DMS153 treated with DMSO at 0.1 percent for 48 hours (cell line): ENCODE data around the gene PTPRS.
"Not testable (repeated sequence)": the region's sequence is repeated elsewhere in the genome, so short reads cannot be mapped to it uniquely, and the experiment has no call there.

Experiments
- DNase-seq: peaks from one replicate; lab custom pipeline; 2025; ENCODE audit not compliant: unreplicated experiment; lab: John Stamatoyannopoulos, UW

The PTPRS gene

DNA sequence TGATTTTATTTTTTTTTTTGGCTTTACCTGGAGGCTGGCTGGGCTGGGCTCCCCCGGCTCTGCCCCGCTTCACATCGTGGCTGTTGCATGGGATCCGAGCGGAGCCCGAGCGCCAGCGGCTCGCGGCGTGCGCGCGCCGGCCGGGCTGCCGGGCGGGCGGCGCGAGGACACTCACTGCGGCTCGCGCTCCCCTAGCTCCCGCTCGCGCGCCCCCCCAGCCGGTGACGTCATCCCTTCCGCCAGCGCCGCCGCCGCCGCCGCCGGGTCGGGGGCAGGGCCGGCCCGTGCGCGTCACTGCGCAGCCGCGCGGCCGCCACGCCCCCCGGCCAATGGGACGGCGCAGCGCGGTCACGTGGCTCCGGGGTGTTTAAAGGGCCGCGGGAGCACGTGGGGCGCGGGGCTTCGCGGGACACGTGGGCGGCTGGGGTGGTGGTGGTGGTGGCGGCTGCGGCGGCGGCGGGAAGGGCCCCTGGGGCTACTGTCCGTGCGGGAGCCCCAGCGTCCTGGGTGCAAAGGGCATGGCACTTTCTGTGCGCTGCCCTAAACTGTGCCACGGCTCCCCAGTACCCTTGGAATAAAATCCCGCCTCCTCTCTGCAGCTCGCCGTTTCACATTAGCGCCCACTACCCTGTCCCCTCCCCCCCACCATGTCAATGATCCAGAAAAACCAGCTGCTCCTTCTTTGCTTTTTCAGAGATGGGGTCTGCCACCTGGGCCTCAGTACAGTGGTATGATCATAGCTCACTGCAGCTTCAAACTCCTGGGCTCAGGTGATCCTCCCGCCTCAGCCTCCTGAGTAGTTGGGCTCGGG is at the start of gene PTPRS:
TSS of gene PTPRS (minus strand) at position 176 of the 811 bp plus-strand sequence. CDS start 54,672 bp downstream, outside the sequence.
- peak; percentile 73 for DNase-seq

DNA sequence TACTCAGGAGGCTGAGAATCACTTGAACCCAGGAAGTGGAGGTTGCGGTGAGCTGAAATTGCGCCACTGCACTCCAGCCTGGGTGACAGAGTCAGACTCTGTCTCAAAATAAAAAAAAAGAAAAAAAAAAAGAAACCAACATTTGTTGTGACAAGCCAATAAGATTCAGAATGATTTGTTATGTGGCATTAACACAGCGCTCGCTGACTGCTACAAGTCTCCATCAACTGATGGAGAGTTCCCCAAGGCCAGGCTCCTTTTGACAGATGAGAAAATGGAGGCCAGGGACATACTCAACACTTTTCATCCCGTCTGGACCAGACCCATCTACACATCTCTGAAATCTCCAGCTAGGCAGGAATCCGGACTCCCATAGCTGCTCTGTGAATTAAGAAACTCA is 48.7 kb upstream of the PTPRS start:
- DNase-seq, result no peak

DNA sequence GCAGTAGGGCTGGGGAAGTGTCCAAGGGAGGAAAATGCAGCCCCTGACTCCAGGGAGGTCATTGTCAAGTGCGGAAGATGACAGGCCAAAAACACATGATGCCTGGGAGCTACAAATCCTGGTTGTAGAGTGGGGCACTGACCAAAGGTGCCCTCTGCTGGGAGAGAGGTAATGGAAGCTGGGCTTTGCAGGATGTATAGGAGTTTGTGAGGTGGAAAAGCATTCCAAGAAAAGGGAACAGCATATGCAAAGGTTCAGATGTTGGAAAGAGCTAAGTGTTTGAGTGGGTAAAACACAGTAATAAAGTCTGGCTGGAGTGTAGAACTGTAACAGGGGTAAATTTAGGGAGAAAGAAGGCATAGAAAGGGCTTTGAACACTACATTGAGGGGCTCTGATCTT is 46.9 kb upstream of the PTPRS start:
- no peak for DNase-seq

DNA sequence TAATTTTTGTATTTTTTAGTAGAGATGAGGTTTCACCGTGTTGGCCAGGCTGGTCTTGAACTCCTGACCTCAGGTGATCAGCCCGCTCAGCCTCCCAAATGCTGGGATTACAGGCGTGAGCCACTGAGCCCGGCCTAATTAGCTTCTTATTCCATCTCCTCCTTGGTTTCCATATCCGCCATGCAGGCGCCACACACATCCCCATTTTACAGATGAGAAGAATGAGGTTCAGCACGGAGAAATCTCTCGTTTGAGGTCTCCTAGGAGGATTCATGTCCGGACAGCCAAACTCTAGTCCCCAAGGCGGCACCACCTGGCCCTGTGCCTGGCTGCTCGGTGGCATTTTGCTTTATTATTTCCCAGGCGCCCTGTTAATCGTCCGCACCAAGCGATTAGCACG is 46.2 kb upstream of the PTPRS start:
- no peak for DNase-seq

DNA sequence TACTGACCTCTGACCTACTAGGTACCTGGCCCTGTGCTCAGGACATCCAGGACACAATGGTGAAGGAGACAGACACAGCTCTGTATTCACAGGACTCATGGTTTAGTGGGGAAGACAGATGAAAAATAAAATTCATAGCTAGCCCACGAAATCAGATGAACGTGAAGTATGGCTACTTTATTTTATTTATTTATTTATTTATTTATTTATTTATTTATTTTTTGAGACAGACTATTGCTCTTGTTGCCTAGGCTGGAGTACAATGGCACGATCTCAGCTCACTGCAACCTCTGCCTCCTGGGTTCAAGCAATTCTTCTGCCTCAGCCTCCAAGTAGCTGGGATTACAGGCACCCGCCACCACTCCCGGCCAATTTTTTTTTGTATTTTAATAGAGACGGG is 40.6 kb upstream of the PTPRS start:
- DNase-seq, result not testable (repeated sequence)

- DNase-seq, result no peak
These were observed 39.8 kb upstream of the PTPRS start for GRCh38 chr19:5380215-5380919.

DNA sequence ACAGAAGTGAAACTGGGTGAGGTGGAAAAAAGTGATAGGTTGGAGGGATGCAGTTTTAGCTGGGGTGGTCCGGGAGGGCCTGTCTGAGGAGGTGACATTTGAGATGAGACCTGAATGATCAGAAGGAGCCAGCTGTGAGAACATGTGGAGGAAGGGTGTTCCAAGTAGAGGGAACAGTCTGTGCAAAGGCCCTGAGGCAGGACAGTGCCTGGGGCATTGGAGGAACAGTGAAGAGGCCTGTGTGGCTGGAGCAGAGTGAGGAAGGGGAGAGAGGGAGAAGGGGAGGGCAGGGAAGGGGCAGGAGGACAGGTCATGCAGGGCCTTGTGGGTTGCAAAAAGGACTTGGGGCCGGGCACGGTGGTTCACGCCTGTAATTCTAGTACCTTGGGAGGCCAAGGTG is 36.3 kb upstream of the PTPRS start:
- no peak for DNase-seq

DNA sequence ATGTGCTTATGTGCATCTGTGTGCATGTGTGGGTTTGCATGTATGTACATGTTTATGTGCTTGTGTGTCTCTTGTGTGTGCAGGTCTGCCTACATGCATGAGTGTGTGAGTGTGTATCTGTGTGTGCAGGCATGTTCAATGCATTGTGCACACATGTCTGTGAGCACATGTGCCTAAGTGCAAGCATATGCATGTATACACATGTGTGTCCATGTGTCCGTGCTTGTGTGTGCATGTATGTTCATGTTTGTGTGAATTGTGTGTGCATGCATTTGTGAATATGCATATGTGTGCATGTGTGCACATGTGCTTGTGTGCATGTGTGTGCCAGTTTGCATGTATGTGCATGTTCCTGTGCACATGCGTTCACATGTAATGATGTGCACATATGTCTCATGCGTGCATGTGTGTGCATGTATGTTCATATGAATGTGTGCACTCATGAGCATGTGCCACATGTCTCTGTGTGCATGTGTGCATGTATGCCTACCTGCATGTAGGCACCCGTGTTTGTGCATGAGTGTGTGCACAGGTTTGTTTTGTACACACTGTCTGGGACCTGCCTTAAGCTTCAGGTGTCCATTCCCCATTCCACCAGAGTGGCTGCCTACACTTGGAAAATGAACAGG is 32.1 kb upstream of the PTPRS start:
- DNase-seq, result no peak

GRCh38 chr19:5369962-5370367 is 29.4 kb upstream of the PTPRS start:
- DNase-seq, result peak; percentile 22

DNA sequence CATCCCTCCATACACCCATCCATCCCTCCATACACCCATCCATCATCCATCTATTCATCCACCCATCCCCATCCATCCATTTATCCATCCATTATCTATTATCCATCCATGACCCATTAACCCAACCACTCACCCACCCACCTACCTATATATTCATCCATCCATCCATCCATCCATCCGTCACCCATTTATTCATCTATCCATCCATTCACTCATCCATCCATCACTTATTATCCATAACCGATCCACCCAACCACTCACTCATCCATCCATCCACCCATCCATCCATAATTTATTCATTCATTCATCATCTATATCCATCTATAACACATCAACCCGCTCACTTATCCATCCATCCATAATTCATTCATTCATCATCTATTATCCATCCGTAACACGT is 28.7 kb upstream of the PTPRS start:
- DNase-seq, result no peak

DNA sequence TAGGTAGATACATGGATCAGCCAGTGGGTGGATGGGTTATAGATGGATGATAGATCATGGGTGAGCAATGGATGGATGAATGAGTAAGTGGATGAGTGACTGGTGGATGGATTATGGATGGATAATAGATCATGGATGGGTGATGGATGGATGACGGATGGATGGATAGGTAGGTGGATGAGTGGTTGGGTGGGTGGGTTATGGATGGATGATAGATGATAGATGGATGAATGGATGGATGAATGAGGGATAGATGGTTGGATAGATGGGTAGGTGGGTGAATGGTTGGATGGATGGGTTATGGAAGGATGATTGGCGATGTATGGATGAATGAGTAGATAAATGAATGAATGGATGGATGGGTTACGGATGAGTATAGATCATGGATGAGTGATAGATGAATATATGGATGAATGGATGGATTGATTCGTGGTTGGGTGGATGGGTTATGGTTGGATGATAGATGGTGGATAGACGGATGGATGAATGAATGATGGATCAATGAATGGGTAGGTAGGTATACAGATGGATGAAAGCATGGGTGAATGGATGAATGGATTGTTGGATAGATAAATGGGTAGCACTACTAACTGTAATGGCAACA is 27.0 kb upstream of the PTPRS start:
- no peak for DNase-seq

- DNase-seq, result no peak
These were observed 25.3 kb upstream of the PTPRS start for GRCh38 chr19:5365905-5366304.

DNA sequence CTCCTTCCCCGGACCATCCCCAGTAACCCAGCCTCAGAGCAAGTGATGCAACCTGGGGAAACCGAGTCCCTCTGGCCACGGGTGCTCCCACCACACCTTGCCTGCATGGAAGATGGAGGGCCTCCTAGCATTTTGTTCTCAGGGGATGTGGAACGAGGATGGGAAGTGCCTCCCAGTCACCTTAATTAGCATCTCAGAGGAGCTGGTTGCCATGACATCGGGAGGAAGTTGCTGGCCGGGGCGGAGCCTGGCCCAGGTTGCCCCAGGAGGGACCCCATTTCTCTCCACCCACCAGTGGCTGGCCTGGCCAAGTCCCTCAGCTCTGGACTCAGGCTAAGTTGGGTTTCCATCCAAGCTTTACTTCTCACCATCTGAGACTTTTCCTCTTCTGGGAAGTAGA is 24.1 kb upstream of the PTPRS start:
- no peak for DNase-seq

DNA sequence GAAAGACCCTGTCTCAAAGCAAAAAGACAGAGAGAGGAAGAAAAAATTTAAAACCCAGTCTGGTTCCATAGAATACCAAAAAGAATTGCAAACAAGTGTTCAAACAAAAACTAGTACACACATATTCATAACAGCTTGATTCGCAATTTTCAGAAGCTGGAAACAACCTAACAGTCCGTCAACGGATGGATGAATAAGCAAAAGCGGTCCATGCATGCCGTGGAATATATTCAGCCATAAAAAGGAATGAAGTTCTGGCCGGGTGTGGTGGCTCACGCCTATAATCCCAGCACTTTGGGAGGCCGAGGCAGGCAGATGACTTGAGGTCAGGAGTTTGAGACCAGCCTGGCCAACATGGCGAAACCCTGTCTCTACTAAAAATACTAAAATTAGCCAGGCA is 21.2 kb upstream of the PTPRS start:
- DNase-seq, result not testable (repeated sequence)

- DNase-seq, result no peak
These were observed 20.8 kb upstream of the PTPRS start for GRCh38 chr19:5361407-5361806.

DNA sequence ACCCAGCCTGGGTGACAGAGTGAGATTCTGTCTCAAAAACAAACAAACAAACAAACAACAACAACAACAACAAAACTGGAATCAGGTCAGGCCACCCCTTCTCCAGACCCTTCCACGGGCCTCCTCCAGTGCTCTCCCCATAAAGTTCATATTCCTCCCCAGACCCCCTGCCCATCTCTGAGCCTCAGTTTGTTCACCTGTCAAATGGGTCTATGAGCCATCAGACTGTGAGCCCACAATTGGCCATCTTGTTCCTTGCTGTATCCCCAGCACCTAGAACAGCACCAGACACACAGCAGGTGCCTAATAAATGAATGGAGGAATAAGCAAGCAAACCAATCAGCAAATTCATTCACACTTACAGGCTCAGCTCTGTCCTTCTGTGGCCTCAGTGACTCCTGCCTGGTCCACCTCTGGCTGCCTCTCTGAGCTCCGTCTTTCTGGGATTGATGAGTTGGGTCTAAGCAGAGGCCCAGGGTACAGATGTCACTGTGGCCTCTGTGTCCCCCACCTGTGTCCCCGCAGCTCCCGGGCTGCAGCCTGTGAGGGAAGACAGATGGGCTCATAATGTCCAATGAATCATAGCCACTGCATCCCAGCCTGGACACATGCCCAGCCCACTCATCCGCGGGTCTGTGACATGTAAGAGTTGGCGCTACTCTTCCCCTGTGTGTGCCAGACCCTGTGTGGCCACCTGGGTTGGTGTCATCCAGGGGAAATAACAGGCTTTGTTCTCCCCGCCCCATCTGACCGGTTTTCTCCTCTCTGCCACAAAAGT is 19.6 kb upstream of the PTPRS start:
- no peak for DNase-seq

DNA sequence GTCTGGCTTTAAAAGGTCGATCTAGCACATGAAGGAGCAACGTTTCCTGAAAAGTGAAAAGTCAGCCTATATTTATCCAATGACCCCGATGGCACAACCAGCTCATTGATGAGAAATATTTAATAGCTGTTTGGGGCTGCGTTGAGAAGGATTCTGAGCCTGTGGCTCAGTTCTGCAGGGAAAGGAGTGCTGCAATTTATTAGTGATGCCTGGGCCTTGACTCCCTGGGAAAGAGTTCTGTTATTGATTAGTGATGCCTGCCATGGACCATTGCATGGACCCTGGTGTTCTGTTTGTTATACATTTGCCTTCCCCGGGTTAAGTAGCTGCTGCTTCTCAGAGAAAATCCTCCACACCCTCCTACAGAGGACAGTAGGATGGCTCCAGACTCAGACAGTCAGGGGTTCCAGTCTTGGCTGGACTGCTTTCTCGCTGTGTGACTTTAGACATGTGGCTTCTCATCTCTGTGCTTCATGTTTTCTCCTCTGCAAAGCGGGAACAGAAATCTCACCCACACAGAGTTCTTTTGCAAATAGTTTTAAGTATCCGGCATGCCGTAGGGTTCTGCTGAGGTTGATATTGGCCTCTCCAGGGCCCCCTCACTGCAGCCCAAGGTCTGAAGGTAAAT is 17.7 kb upstream of the PTPRS start:
- DNase-seq, result no peak

- DNase-seq, result no peak
These were observed 17.0 kb upstream of the PTPRS start for GRCh38 chr19:5357584-5357983.

DNA sequence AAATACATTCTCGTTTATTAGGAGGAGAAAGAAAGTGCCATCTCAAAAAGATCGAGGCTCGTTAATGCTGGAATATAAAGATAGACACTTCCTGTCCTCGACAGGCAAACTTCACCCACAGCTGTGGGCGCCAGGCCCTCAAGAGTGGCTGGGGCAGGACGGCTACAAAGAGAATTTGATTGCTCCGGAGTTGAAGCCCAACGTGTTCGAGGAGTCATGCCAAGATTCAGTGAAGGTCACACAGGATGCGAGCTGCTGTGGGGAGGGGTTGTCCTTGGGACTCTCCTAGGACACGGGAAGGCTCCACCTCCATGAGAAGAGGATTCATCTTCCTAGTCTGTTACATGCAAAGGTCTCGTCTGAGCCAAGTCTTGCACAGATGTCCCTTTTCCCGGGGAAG is 16.3 kb upstream of the PTPRS start:
- DNase-seq, result no peak

GRCh38 chr19:5356428-5356827 is 15.8 kb upstream of the PTPRS start:
- DNase-seq, result no peak
